SHP77 treated with DMSO at 0.1 percent for 48 hours (cell line): ENCODE results near the gene ATP2A3.
A peak's percentile ranks its signal among the peaks of the same experiment; 100 is the strongest.

Source experiments
- DNase-seq: peaks from one replicate; lab custom pipeline; 2025; lab: John Stamatoyannopoulos, UW

Gene ATP2A3

GRCh38 chr17:3972931-3973330 is 8.7 kb upstream of the ATP2A3 start:
- no peak for DNase-seq

GRCh38 chr17:3972281-3972731 is 8.1 kb upstream of the ATP2A3 start:
- no peak for DNase-seq

- no peak for DNase-seq
Observed at GRCh38 chr17:3970668-3971067, 6.4 kb upstream of the ATP2A3 start.

GRCh38 chr17:3969963-3970362 is 5.7 kb upstream of the ATP2A3 start:
- DNase-seq: no peak

GRCh38 chr17:3968886-3969524 is 4.8 kb upstream of the ATP2A3 start:
- DNase-seq: no peak

- no peak for DNase-seq
Observed at GRCh38 chr17:3968015-3968414, 3.8 kb upstream of the ATP2A3 start.

GRCh38 chr17:3966720-3967363 is 2.6 kb upstream of the ATP2A3 start:
- DNase-seq: no peak

- DNase-seq: peak; percentile 61
Observed at GRCh38 chr17:3965118-3965800, 1.0 kb upstream of the ATP2A3 start.

- no peak for DNase-seq
Observed at GRCh38 chr17:3963237-3964201, 718 bp downstream of the ATP2A3 start.

DNA sequence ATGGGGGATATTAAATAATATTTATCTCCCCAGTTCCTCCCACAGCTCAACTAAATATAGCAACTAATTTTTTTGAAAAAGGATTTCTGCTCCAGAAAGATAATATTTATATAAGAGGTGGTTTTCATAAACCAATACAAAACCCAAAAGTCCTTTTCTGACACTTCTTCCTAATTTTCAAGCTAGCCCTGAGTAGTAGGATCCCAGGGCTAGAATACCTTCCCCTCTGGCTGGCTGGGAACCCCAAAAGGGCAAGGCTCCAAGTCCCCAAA is 1.3 kb downstream of the ATP2A3 start:
- no peak for DNase-seq

DNA sequence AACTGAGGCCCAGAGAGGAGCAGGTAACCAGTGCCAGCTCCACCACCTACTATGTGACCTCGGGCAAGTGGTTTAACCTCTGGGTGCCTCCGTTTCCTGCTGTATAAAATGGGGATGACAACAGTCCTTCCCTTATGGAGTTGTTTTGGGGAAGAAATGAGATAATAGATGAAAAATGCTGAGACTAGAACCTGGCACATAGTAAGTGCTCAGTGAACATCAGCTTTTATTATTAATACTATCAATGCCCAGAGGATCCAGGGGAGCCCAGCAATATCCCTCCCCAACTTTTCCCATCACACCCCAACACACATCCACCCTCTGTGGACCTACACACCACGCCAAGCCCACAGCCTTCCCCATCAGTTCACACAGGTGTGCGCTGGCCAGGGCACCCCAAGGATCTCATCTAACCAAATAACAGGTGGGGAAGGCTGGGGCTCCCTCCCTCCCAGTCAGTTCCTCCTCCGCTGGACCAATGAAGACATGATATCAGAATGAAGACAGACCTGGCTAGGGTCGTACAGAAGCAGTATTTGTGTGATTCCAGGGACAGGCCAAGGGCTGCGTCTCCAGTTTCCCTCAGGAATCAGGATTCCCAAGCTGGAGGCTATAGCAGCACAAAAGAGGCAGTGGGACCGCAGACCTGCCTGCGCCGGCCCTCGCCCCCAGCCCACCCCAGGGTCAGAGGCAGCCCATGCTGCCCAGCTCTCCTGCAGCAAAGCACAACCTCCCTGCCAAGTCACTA is 1.8 kb downstream of the ATP2A3 start:
- DNase-seq: no peak

- no peak for DNase-seq
Observed at GRCh38 chr17:3961564-3962047, 2.6 kb downstream of the ATP2A3 start.

DNA sequence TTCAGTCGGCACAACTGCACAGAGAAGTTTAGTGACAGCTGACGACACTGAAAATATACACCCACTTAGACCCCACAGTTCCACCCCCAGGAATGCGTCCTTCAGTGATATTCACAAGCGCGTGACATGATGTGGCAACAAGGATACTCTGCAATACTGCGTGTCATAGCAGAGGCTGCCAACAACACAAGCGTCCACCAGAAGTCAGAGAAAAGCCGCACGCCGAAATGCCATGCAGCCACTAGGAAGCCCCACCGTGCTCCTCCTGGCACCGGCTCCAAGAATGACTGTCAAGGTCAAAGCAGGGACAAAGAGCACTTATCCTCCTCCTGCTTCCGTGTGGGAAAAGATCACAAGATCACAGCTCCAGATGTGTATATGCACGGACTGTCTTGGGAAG is 3.5 kb downstream of the ATP2A3 start:
- peak; percentile 55 for DNase-seq

- DNase-seq: no peak
Observed at GRCh38 chr17:3959921-3960601, 4.2 kb downstream of the ATP2A3 start.

GRCh38 chr17:3959295-3959899 is 4.8 kb downstream of the ATP2A3 start:
- DNase-seq: peak; percentile 95

- DNase-seq: no peak
Observed at GRCh38 chr17:3957735-3958599, 6.3 kb downstream of the ATP2A3 start.

DNA sequence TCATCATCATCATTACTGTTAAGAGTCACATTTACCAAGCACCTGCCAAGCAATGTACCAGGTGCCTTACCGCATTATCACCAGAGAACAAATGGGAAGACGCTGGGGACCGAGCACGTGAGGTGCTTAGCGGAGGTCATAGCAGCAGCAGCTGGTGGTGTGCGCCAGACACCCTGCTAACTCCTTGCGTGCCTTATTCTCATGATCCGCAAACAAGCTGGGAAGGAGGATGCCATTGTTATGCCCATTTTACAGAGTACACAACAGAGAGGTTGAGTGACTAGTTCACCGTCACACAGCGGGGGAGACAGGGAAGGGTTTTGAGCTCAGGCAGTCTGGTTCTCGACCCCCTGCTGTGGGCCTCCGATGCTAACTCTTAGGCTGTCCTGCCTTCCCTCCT is 7.3 kb downstream of the ATP2A3 start:
- DNase-seq: peak; percentile 20

DNA sequence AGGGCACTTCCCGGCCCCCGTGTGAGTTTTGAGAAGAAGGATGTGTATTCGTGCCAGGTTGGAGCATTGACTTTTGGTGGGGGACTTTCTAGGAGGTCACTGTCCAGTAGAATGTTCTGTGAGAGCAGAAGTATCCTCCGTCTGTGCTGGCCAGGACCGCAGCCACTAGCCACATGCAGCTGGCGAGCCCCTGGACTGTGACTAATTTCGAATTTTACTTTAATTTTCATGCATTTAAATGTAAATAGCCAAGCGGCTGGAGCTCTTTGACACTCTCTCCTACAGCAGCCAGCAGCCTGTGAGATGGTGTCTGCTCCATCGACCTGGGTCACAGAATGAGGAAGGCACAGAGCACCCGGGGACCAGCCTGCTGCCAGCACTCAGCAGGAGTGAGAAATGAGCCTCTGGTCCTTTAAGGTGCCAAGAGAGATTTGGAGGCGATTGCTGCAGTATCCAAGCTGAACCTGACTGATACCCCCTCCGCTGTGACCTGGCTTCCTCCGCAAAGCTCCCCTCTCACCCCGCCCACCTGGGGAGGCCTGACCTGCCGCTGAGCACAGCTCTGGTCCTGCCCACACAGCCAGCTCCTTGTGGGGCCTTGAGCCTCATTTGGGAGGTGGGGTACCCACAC is 7.8 kb downstream of the ATP2A3 start:
- no peak for DNase-seq

GRCh38 chr17:3955673-3955988 is 8.6 kb downstream of the ATP2A3 start:
- DNase-seq: no peak
